Osteoblast (primary cell): Measurements from ENCODE around the gene NR1I3. TPM values are rescaled to one million over a fixed set of nuclear protein-coding genes. Genes with fewer than 3 reads are reported as not detected.

Experiments
- DNase-seq: peaks from one replicate; pipeline ENCODE4 v3.0.0; 2011; ENCODE audit warnings: low spot score, mixed read lengths; ENCODE audit not compliant: insufficient read length; ENCODE audit errors: missing footprints
- H2AFZ ChIP-seq: 2 replicates; pipeline ENCODE4 v1.6.0; 2011; ENCODE audit warnings: mild to moderate bottlenecking, low read length
- H3K27ac ChIP-seq: 2 replicates; pipeline ENCODE4 v1.5.1; 2011; ENCODE audit warnings: mild to moderate bottlenecking, low read depth, low read length, moderate library complexity
- H3K27me3 ChIP-seq: 2 replicates; pipeline ENCODE4 v1.6.0; 2012; ENCODE audit warnings: mild to moderate bottlenecking, control low read depth, inconsistent platforms, low read length, moderate library complexity; ENCODE audit not compliant: insufficient read depth
- H3K36me3 ChIP-seq: 2 replicates; pipeline ENCODE4 v1.5.1; 2011; ENCODE audit warnings: mild to moderate bottlenecking, low read length, control low read depth, moderate library complexity; ENCODE audit not compliant: insufficient read depth
- H3K4me1 ChIP-seq: 2 replicates; pipeline ENCODE4 v1.5.1; 2011; ENCODE audit warnings: mild to moderate bottlenecking, low read length, control low read depth, moderate library complexity; ENCODE audit not compliant: insufficient read depth
- H3K4me2 ChIP-seq: 2 replicates; pipeline ENCODE4 v1.6.0; 2011; ENCODE audit warnings: mild to moderate bottlenecking, low read length; ENCODE audit not compliant: insufficient read depth
- H3K4me3 ChIP-seq: fragments of 200-600 bp; sonication (generic); 3 replicates; pipeline ENCODE4 v1.5.1; 2012; ENCODE audit warnings: mild to moderate bottlenecking, low read length, inconsistent platforms; ENCODE audit not compliant: insufficient read depth
- H3K79me2 ChIP-seq: 2 replicates; pipeline ENCODE4 v1.6.0; 2012; ENCODE audit warnings: mild to moderate bottlenecking, low read length, control low read depth, inconsistent platforms; ENCODE audit not compliant: insufficient read depth
- H3K9me3 ChIP-seq: 2 replicates; pipeline ENCODE4 v1.5.1; 2011; ENCODE audit warnings: low read depth, low read length, control low read depth
- H4K20me1 ChIP-seq: 2 replicates; pipeline ENCODE4 v1.6.0; 2012; ENCODE audit warnings: mild to moderate bottlenecking, low read length, control low read depth; ENCODE audit not compliant: insufficient read depth
- total RNA-seq: library from RNA; depleted of rRNA; stranded (reverse); fragments of >200 nt; gene quantifications from 2 replicates; pipeline ENCODE4 v1.2.3, GENCODE V29; 2012
- TF ChIP-seq, protein P1 (sequence below): IDR thresholded peaks from 2 replicates; pipeline ENCODE4 v1.5.1; 2011; ENCODE audit warnings: mild to moderate bottlenecking, low read depth, low read length, moderate library complexity; ENCODE audit errors: extremely low read depth

Gene NR1I3
- total RNA-seq, 1 donor, result not detected

DNA sequence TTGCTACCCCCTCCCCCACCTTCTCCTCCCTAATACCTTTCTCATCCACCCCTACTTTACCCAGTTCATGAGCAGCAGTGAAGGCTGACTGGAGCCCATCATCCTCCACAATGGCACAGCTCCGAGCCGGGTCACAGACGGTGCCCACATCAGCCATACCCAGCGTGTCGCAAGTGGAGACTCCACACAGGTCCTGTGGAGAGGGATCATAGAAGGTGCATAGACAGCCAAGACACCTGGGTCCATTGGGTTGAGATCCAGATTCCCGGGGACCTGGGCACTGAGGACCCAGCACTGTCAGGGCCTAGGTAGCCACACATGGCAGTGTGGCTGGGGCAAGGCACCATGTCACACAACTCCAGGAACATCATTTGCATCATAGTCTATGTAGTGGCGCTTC lies 41.9 kb downstream of the NR1I3 start:
- no peak overlapping the region for H3K4me3 ChIP-seq
- peaks cover 11% of the 10 kb centered on the region for H3K79me2 ChIP-seq
- H3K9me3 ChIP-seq, result no peaks in the 10 kb centered on the region
- no peak for DNase-seq
- H2AFZ ChIP-seq, result no peak overlapping the region
- H4K20me1 ChIP-seq, result no peaks in the 10 kb centered on the region
- H3K4me1 ChIP-seq, result peaks cover 43% of the 10 kb centered on the region
- no peaks in the 10 kb centered on the region for H3K27me3 ChIP-seq
- peak overlapping the region; percentile 72 for H3K4me2 ChIP-seq
- H3K27ac ChIP-seq, result peak overlapping the region; percentile 91
- H3K36me3 ChIP-seq, result peaks cover 14% of the 10 kb centered on the region
- TF ChIP-seq, protein P1, sequence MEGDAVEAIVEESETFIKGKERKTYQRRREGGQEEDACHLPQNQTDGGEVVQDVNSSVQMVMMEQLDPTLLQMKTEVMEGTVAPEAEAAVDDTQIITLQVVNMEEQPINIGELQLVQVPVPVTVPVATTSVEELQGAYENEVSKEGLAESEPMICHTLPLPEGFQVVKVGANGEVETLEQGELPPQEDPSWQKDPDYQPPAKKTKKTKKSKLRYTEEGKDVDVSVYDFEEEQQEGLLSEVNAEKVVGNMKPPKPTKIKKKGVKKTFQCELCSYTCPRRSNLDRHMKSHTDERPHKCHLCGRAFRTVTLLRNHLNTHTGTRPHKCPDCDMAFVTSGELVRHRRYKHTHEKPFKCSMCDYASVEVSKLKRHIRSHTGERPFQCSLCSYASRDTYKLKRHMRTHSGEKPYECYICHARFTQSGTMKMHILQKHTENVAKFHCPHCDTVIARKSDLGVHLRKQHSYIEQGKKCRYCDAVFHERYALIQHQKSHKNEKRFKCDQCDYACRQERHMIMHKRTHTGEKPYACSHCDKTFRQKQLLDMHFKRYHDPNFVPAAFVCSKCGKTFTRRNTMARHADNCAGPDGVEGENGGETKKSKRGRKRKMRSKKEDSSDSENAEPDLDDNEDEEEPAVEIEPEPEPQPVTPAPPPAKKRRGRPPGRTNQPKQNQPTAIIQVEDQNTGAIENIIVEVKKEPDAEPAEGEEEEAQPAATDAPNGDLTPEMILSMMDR, result no peak

DNA sequence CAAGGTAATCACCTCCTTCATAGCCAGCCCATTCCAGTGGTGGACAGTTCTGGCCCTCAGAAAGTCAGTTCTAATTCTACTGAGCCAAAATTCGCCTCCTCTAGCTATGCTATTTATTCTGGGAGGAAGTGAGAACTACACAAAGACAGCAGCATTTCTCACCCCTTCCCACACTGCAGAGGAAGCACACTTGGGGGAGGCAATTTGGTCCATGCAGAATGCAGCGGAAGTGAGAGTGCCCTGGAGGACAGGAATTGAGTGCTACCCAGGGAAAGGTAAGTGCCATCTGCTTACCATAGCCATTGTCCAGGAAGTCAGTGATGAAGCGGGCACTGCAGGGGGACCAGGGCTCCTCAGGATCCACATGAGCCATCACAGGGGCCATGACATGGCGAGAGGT lies 42.8 kb downstream of the NR1I3 start:
- no peaks in the 10 kb centered on the region for H3K27me3 ChIP-seq
- peaks cover 34% of the 10 kb centered on the region for H3K4me1 ChIP-seq
- TF ChIP-seq, protein P1, result no peak
- DNase-seq, result no peak
- no peak overlapping the region for H3K27ac ChIP-seq
- no peak overlapping the region for H3K4me2 ChIP-seq
- H4K20me1 ChIP-seq, result no peaks in the 10 kb centered on the region
- H3K36me3 ChIP-seq, result peaks cover 17% of the 10 kb centered on the region
- H3K4me3 ChIP-seq, result no peak overlapping the region
- peaks cover 11% of the 10 kb centered on the region for H3K79me2 ChIP-seq
- no peaks in the 10 kb centered on the region for H3K9me3 ChIP-seq
- no peak overlapping the region for H2AFZ ChIP-seq

- Histone ChIP-seq H3K36me3 (peaks cover 17% of the 10 kb centered on the region), H3K27me3 (no peaks in the 10 kb centered on the region), H3K4me1 (peaks cover 27% of the 10 kb centered on the region), H3K9me3 (no peaks in the 10 kb centered on the region), H3K4me3 (no peak overlapping the region), H4K20me1 (no peaks in the 10 kb centered on the region), H3K27ac (peak overlapping the region; percentile 26), H3K79me2 (peaks cover 11% of the 10 kb centered on the region), H3K4me2 (no peak overlapping the region), H2AFZ (peak overlapping the region; percentile 44)
- TF ChIP-seq, protein P1, result peak; percentile 36
- peak; percentile 89 for DNase-seq
Observed at GRCh38 chr1:161193561-161194235, 44.3 kb downstream of the NR1I3 start.

- Histone ChIP-seq H4K20me1 (no peaks in the 10 kb centered on the region), H3K27me3 (no peaks in the 10 kb centered on the region), H2AFZ (peak overlapping the region; percentile 17), H3K36me3 (peaks cover 17% of the 10 kb centered on the region), H3K4me1 (peaks cover 17% of the 10 kb centered on the region), H3K9me3 (no peaks in the 10 kb centered on the region), H3K4me2 (no peak overlapping the region), H3K79me2 (peaks cover 10% of the 10 kb centered on the region), H3K27ac (peak overlapping the region; percentile 1), H3K4me3 (no peak overlapping the region)
- DNase-seq, result peak; percentile 95
- TF ChIP-seq, protein P1, result peak; percentile 93
Observed at GRCh38 chr1:161192476-161193465, 45.2 kb downstream of the NR1I3 start.
